Stimulated activated CD4-positive, alpha-beta T cell treated with anti-CD3 and anti-CD28 coated beads, TNF-alpha, amount 100 ng/mL, for 48 hours (primary cell): Measurements from ENCODE around the gene FAAP20.

Source experiments
- DNase-seq, 3 donors: peaks; one replicate each; pipeline ENCODE4 v3.0.0-alpha.2; 2020; ENCODE audit warnings: low read depth in 3 of 3

FAAP20 gene, protein sequence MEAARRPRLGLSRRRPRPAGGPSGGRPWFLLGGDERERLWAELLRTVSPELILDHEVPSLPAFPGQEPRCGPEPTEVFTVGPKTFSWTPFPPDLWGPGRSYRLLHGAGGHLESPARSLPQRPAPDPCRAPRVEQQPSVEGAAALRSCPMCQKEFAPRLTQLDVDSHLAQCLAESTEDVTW

DNA sequence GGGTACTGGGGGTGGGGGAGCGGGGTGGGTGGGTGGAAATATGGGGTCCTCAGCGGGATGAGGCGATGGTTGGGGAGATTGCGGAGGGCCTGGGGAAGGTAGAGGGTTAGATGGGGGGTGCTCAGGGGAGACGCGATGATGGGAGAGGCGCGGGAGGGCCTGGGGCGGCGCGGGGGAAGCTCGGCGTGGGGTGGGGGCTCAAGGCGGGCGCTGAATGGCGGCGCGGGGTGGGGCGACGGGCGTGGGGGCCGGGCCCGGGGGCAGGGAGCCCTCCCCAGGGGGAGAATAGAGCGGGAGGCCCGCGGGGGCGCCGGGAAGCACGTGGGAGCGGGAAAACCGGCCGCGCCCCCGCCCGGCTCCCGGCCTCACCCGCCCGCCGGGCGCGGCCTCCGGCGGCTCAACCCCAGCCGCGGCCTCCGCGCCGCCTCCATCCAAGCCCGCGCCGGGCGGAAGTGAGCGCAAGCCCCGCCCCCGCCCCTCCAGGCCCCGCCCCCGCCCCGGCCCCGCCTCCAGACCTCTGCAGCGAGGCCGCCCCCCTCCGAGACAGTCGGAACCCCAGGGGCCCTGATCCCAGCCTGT lies at the start of gene FAAP20:
Gene FAAP20 (minus strand): TSS at position 454 of the 579 bp plus-strand sequence. CDS start 23 bp downstream, at position 431.
- peak; percentile 49 to 69 (median 50) for DNase-seq

DNA sequence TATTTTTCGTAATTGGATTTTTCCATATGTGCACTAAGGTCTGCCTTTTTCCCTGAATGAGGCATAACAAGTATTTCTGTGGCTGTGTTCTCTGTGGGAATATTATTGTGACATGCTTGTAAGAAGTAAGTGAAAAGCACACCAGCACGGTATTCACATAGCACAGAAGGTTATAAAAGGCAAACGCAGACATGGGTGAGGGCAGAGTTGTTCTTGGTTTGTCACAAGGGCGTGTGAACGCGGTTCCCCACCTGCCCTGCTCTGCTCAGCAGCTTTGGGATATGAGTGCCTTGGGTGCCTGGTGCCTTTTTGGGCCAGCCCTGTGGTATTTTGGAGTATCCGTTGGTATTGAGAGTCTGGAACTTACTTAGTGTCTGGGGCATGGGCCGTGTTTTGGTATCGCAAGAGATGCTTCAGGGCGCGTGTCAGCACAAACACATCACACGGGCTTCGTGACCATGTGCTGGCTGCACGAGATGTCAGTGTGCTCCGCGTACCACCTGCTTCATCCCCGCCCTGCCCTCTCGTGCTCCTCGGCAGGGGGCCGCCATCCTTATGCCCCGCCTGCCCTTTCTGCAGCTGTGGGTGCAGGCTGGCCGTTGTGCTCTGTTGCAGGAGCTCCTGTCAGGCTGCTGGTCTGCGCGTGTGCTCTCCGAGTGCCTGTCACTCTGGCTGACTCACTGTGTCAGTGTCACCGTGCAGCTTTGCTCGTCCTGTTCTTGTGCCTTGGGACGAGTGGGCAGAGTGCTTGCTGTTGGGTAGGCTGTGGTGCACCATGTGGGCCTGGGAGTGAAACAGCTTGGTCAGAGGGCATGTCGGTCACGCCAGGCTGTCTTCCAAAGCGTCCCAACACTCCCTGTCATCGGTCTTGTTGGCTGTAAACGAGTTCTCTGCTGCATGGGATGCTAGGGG lies 48.5 kb upstream of the FAAP20 start:
- DNase-seq, result no peak

GRCh38 chr1:2241820-2242219 lies 47.2 kb upstream of the FAAP20 start:
- DNase-seq, result no peak

DNA sequence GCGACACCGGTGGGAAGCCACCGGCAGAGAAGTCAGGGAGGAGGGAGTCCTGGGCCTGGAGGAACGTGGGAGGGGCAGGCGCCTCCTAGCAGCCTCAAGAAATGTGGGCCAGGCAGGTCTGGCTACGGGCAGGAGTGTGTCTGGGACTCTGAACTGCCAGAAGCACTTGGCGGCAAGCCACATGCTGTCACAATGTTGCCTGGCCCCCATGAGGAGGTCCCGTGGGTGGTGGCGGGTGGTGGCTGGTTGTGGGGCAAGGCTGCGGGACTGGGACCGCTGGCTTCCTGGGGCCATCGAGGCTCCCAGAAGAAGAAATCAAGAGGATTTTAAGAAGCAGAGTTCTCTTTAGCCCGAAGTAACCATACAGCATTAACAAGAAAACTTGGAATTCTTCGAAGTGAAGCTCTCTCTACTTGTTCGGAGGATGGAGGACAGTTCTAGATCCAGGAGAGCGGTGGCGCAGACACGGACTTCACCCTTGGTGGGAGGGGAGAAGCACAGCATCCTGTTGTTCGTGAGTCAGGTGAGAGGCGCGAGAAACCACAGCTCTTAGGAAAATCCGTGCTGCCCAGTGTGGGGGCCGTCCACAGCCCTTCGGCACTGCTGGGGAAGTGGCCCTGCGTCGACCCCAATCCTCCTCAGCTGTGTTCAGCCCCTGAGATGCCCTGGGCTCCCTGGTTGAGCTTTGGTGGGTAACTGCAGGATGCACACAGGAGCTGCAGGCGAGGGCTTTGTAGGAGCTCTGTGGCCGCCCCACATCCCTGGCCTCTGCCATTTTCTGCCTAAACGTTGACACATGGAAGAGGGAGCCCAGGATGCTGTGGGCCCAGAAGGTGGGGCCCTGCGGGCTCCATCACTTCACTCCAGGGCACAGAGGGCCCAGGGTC lies 45.9 kb upstream of the FAAP20 start:
- DNase-seq, result no peak

DNA sequence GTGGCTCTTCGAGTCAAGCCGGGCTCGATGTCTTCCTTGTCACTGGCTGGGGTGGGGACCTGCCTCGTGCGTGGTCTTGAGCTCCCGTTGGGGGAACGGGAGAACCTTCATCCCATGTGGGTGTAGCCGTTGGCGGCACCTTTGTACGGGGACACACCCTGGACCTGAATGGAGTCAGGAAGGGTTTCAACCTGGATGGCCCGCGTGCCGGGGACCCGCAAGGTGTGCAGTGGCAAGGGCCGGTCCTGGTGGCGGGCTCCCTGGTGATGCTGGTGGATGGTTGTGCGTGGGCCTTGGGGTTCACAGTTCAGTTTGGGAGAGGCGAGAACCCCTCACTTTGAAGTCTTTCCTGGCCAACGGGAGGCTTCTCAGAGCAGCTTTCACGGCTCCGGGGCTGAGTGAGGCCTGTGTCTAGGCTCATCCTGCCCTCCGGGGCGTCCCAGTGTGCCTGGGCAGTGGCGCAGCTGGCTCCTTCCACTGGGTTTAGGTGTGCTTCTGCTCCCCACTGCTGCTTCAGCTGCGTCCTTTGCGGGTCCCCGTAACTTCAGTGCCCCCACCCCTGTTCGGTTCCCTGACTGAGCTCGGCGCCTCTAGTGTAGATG lies 44.9 kb upstream of the FAAP20 start:
- no peak for DNase-seq

DNA sequence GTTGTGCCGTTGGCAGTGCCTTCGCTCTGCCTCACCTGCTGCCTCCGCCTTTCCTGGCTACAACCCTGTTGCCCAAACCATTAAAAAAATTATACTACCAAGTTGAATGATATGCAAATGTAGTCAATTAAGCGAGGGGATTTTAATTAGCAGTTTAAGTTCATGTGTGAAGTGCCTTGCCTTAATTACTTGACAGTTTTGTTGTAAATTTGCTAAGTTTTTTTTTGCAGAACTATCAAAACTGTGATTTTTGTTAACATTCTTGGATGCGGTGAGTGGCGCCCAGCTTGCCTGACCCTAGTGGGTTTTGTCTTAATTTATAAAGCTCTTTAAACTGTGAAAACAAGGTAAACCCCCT lies 44.4 kb upstream of the FAAP20 start:
- no peak for DNase-seq

- DNase-seq, result no peak
Observed at GRCh38 chr1:2238361-2239012, 43.9 kb upstream of the FAAP20 start.

DNA sequence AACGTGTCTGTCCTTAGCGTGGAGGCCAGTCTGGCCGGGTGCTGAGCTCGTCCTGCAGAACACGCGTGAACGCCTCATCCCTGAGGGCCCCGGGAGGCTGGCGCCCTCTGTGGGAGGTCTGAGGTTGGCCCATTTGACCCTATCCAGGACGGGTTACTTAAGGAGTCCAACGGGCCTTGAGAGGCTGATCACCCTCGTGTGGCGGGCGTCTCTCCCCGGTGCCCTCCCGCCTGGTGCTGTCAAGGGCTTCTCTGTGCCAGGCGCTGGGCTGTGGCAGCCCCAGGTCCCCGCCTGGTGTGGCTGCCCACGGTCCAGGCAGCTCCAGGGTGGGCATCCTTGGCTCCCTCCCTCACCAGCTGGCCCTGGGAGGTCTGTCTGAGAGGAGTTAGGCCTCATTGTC lies 43.2 kb upstream of the FAAP20 start:
- no peak for DNase-seq

GRCh38 chr1:2236695-2237677 lies 42.4 kb upstream of the FAAP20 start:
- no peak for DNase-seq

- no peak for DNase-seq
Observed at GRCh38 chr1:2235300-2235998, 40.9 kb upstream of the FAAP20 start.

- no peak for DNase-seq
Observed at GRCh38 chr1:2234762-2235113, 40.2 kb upstream of the FAAP20 start.

- no peak for DNase-seq
Observed at GRCh38 chr1:2233997-2234761, 39.6 kb upstream of the FAAP20 start.

DNA sequence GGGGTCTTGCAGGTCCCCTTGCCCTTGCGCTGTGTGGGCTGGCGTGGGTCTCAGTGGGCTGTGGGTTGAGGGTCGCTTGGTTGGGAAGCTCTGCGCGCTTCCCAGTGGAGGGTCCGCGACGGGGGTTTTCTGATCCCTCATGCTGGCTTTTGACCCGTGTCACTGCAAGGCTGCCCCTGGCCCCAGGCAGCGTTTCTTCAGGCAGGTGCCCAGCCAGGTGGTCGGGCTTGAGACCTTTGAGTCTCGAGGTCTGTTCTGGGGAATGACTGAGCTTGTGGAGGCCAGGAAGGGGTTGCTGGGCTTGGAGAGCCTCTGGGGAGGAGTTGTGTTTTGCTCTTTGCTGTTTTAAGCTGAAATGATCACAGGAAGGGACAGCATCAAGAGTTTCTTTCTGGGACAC lies 38.9 kb upstream of the FAAP20 start:
- DNase-seq, result no peak

- no peak for DNase-seq
Observed at GRCh38 chr1:2232916-2233438, 38.4 kb upstream of the FAAP20 start.

GRCh38 chr1:2232255-2232915 lies 37.8 kb upstream of the FAAP20 start:
- DNase-seq, result no peak

GRCh38 chr1:2231532-2232254 lies 37.1 kb upstream of the FAAP20 start:
- DNase-seq, result peak in 1 of 3 donors; percentile 61
